8988T (cell line): ENCODE results near the gene MAP2K5.
"Not testable (repeated sequence)": the region's sequence is repeated elsewhere in the genome, so short reads cannot be mapped to it uniquely, and the experiment has no call there.

ENCODE experiments used
- DNase-seq: peaks from one replicate; pipeline ENCODE4 v3.0.0; 2011

MAP2K5 gene

GRCh38 chr15:67605871-67606270, 63.4 kb downstream of the MAP2K5 start:
- no peak for DNase-seq

- DNase-seq: no peak
Observed at GRCh38 chr15:67606742-67607141, 64.2 kb downstream of the MAP2K5 start.

GRCh38 chr15:67607329-67607728, 64.8 kb downstream of the MAP2K5 start:
- no peak for DNase-seq

GRCh38 chr15:67607959-67608637, 65.6 kb downstream of the MAP2K5 start:
- no peak for DNase-seq

- DNase-seq: no peak
Observed at GRCh38 chr15:67608638-67608959, 66.1 kb downstream of the MAP2K5 start.

- DNase-seq: no peak
Observed at GRCh38 chr15:67611370-67612369, 69.2 kb downstream of the MAP2K5 start.

GRCh38 chr15:67613211-67613610, 70.7 kb downstream of the MAP2K5 start:
- no peak for DNase-seq

- DNase-seq: no peak
Observed at GRCh38 chr15:67613708-67614107, 71.2 kb downstream of the MAP2K5 start.

- not testable (repeated sequence) for DNase-seq
Observed at GRCh38 chr15:67615131-67615534, 72.6 kb downstream of the MAP2K5 start.

GRCh38 chr15:67618297-67618696, 75.8 kb downstream of the MAP2K5 start:
- no peak for DNase-seq

- DNase-seq: no peak
Observed at GRCh38 chr15:67622110-67622509, 79.6 kb downstream of the MAP2K5 start.

- DNase-seq: no peak
Observed at GRCh38 chr15:67632261-67632660, 89.8 kb downstream of the MAP2K5 start.

GRCh38 chr15:67635950-67636349, 93.4 kb downstream of the MAP2K5 start:
- not testable (repeated sequence) for DNase-seq

GRCh38 chr15:67639591-67639990, 97.1 kb downstream of the MAP2K5 start:
- DNase-seq: no peak

- no peak for DNase-seq
Observed at GRCh38 chr15:67641453-67641852, 99.0 kb downstream of the MAP2K5 start.

- no peak for DNase-seq
Observed at GRCh38 chr15:67646847-67647246, 104.3 kb downstream of the MAP2K5 start.

- DNase-seq: no peak
Observed at GRCh38 chr15:67652586-67652985, 110.1 kb downstream of the MAP2K5 start.

GRCh38 chr15:67660446-67660845, 117.9 kb downstream of the MAP2K5 start:
- DNase-seq: no peak

GRCh38 chr15:67660874-67661606, 118.5 kb downstream of the MAP2K5 start:
- DNase-seq: no peak

GRCh38 chr15:67670647-67671305, 128.3 kb downstream of the MAP2K5 start:
- no peak for DNase-seq

GRCh38 chr15:67672834-67673233, 130.3 kb downstream of the MAP2K5 start:
- not testable (repeated sequence) for DNase-seq

GRCh38 chr15:67674983-67675382, 132.5 kb downstream of the MAP2K5 start:
- no peak for DNase-seq

GRCh38 chr15:67678089-67678488, 135.6 kb downstream of the MAP2K5 start:
- DNase-seq: no peak
